ENCODE results near the gene OOSP3.
"Not testable (repeated sequence)": the region's sequence is repeated elsewhere in the genome, so short reads cannot be mapped to it uniquely, and the experiment has no call there.

Gene OOSP3

DNA sequence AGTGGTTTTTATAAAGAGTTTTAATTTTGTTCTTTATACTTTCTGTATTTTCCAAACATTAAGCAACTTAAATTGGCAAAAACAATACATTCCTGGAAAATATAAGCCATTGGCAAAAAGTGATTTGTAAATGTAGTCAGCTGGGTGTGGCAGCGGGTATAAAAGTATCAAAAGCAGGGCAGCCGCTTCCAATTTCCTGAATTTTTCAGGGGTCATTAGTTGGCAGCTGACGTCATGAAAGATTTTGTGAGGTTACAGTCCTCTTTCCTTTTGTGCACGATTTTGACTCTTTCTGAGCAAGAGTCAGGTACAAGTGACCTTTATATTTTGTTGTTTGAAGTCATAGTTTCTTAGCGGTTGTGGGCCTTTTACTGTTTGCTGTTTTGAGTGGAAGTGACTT, at the start of gene OOSP3:
Gene OOSP3, plus strand, starts transcription at position 208 of the 400 bp plus-strand sequence. Its CDS starts 27 bp downstream, at position 235.
- DNase-seq, result no peak

DNA sequence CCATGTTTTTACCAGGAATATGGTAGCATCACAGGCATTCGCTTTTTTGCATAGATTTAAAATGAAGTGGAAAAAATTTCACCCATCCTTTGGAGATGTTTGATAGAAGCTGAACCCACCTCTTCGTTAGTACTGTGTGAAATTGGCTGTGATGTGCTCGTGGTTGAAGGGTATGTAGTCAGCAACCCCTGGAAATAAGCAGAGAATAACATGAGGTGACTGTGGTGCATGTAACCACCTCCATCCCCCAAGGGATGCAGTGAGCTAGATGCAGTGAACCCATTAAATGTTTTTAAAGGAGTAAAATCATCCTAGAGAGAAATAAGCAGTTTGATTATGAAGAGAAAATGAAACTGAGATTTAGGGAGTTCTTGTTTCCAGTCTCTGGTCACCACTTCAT, 49.2 kb upstream of the OOSP3 start:
- no peak for DNase-seq

- no peak for DNase-seq
These were observed 45.0 kb upstream of the OOSP3 start for GRCh38 chr11:59833602-59834001.

DNA sequence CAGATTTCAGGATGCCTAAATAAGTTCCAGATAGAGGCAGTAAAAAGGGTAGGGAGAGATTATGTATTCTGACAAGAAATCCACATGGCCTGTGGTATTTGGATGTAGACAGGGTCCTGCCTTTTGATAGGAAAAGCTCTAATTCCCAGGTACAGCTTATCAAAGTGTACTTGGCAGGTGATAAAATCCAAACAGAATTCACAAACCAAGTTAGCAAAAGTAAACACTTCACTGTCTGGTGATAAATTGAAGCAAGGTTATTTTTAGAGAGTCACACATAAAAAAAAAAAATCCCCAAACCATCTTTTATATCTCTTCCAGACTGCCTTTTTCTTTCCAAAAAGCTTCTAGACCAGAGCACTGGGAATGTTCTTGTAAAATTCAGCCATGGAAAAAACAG, 39.0 kb upstream of the OOSP3 start:
- DNase-seq, result no peak

GRCh38 chr11:59841514-59841913, 37.1 kb upstream of the OOSP3 start:
- DNase-seq, result no peak

DNA sequence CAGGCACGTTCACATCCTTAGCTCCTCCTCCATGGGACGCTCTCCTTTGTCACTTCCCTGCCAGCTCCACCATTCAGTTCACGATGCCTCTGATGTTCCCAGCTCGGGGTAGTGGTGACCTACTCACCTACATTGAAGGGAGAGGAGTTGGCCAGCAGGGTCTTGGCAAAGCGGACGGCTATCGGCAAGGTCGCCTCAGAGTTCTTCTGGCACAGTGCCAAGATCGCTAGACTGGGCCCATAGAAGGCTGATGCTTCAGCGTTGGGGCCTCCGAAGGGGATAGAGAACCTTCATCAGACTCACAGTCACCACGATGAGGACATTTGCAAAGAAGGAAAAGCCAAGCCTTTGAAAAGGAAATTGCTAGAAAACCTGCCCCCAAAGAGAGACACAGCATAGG, 36.3 kb upstream of the OOSP3 start:
- no peak for DNase-seq

- no peak for DNase-seq
These were observed 33.2 kb upstream of the OOSP3 start, which contains the start of gene CBLIF for GRCh38 chr11:59845399-59845798. Gene CBLIF, minus strand, starts transcription at chr11:59845499. Its CDS starts 46 bp downstream, at chr11:59845453.

- DNase-seq, result no peak
These were observed 32.0 kb upstream of the OOSP3 start for GRCh38 chr11:59846556-59846955.

- no peak for DNase-seq
These were observed 31.0 kb upstream of the OOSP3 start for GRCh38 chr11:59847626-59848025.

DNA sequence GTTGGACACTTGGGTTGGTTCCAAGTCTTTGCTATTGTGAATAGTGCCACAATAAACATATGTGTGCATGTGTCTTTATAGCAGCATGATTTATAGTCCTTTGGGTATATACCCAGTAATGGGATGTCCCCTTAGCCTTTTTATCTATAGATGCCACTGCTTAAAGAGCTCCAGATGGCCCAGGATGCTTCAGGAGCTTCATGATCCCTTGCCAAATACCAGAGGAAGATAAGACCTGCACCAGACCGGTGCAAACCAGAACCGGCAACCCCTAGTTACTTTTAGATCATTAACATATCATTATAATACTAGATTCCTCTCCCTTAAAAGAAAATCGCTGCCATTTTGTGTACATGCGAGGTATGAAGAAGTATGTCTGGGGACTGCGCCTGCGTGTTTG, 30.1 kb upstream of the OOSP3 start:
- DNase-seq, result not testable (repeated sequence)

DNA sequence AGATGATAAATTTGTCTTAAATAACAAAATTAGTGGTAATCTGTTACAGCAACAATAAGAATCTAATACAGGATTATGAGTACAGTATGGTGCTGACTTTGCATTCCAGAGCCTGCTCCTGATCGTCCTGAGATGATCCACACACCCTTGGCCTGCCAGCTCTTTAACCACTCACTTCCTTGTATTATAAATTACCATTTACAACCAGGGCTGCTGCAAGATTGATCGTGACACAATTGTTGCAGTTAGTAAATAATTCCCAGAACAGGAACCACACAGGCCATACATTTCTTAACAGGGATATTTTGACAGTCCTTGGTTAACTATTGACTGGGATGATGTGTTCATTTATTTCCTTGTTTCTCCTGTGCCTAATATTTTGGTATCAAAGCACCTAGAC, 29.5 kb upstream of the OOSP3 start:
- DNase-seq, result no peak

GRCh38 chr11:59849551-59849950, 29.0 kb upstream of the OOSP3 start:
- DNase-seq, result not testable (repeated sequence)

DNA sequence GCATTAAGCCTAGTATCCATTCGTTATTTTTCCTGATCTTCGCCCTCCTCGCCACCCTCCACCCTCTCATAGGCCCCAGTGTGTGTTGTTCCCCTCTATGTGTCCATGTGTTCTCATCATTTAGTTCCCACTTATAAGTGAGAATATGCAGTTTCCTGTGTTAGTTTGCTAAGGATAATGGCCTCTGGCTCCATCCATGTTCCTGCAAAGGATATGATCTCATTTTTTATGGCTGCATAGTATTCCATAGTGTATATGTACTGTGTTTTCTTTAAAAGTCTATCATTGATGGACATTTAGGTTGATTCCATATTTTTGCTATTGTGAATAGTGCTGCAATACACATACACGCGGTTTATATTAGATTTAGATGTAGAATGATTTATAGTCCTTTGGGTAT, 27.2 kb upstream of the OOSP3 start:
- DNase-seq, result not testable (repeated sequence)

DNA sequence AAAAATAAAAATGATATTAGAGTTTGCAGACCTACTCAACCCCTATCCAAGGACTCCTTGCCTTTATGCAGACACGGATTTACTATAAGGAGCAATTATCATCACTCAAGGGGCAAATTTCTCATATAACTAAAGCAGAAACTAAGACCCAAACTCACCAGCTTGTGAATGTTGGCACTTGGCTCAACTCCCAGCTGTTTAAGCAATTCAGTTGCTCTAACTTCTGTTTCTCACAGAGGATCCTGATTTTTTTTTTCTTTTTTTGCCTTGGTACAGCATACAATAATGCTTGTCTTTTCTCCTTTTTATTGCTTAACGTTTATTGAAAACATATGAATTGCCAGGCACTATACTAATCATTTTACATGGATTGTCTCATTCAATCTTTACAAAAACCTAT, 23.7 kb upstream of the OOSP3 start:
- no peak for DNase-seq

- DNase-seq, result no peak
These were observed 20.8 kb upstream of the OOSP3 start for GRCh38 chr11:59857439-59858434.

DNA sequence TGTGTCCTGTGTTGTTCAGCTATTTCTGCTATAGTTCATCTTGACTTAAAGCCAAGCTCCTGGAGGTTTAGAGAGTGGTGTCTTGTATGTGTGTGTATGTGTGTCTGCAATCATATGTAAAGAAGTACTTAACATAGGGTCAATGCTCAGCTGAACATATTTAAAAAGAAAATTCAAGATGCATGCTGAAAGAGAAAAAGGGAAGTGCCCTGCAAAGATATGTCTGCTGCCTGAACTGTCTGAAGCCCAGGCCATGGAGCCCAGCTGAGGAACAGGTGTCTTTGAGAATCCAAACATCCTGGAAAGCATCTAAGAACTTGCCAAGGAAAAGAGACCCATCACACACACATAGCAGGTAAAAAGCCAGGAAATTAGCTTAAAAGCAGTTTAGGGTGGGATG, 18.9 kb upstream of the OOSP3 start:
- no peak for DNase-seq

- no peak for DNase-seq
These were observed 16.3 kb upstream of the OOSP3 start for GRCh38 chr11:59862252-59862651.

DNA sequence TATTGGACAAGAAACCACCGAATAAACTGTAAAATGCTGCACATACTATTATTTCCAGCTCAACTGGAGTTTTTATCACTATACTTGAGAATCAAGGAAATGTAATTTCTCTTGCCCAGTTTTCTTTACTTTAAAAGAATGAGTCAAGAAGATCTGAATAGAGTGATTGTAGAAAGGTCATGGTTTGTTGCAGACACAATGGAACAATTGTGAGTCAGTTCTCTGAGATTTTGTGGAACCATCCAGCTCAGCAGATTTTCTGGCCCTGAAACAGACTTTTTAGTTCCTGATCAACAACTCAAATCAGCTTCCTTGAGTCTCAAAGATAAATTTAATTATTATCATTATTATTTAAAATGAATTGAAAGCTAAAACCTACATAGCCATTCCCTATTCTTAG, 13.6 kb upstream of the OOSP3 start:
- DNase-seq, result no peak

DNA sequence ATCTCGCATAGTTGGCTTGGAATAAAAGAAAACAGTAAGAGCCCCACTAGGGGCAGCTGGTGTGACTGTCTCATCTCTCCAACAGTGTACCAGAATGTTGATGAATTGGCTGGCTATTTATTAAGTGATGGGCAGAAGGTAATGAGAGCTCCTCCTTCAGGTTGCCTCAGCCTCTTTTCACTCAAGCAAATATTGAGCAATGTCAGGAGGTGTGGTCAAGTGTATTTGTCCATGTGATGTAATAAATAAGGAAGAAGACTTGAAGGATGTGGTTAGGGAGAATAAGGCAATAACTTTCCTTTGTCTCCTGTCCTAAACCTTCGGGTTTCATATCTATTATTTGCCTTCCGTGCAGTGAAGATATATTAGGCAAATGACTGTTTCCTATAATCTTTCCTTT, 12.2 kb upstream of the OOSP3 start, which contains the start of gene TCN1:
Gene TCN1, minus strand, starts transcription at position 91 of the 400 bp plus-strand sequence. Its CDS starts 17 bp downstream, at position 74.
- DNase-seq, result no peak

GRCh38 chr11:59866836-59867235, 11.7 kb upstream of the OOSP3 start:
- no peak for DNase-seq

GRCh38 chr11:59867946-59868345, 10.6 kb upstream of the OOSP3 start:
- DNase-seq, result no peak

GRCh38 chr11:59872076-59872475, 6.5 kb upstream of the OOSP3 start:
- no peak for DNase-seq

- DNase-seq, result no peak
These were observed 2.6 kb upstream of the OOSP3 start for GRCh38 chr11:59875856-59876519.

DNA sequence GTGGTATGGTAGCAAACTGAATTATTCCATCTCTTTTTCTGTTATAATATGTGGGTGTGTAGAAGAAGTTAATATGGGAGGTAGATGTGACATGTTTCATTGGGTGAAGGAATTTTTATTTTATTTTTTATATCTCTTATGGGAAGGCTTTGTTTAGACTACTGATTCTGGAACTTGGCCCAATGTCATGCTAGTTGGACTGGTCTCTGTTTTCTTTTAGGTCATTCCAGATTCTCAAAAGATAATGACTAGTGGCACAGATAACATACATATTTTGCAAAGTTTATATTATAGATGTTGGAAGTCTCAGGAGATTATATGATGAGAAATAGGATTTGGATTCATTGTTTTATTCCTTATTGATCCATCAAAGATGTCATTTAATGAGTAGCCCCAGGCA, 1.3 kb upstream of the OOSP3 start:
- no peak for DNase-seq

All from C1 segment of cervical spinal cord (tissue), 14 donors.